Measurements from ENCODE around the gene ISG20. TPM values are rescaled to one million over a fixed set of nuclear protein-coding genes. Genes with fewer than 3 reads are reported as not detected.

ISG20 gene
- total RNA-seq, 1 donor from 2014 or later, result 15.9 TPM

- Histone ChIP-seq H3K36me3 (ENCODE audit: insufficient read depth, low read length) (peaks cover 31% of the 10 kb centered on the region), H3K4me1 (ENCODE audit: insufficient read depth, low read length) (peaks cover 40% of the 10 kb centered on the region), H3K27me3 (ENCODE audit: insufficient read depth, low read length) (no peaks in the 10 kb centered on the region), H4K20me1 (ENCODE audit: insufficient read depth, low read length) (peaks cover 69% of the 10 kb centered on the region), H2AFZ (ENCODE audit: low read depth, low read length) (no peak overlapping the region), H3K9ac (ENCODE audit: low read length) (peak overlapping the region; percentile 98), H3K4me3 (ENCODE audit: insufficient read depth, low read depth, low read length) (peak overlapping the region; percentile 86), H3K27ac (ENCODE audit: low read depth, low read length) (peak overlapping the region; percentile 99), H3K4me2 (ENCODE audit: low read length) (peak overlapping the region; percentile 88), H3K9me3 (ENCODE audit: insufficient read depth, low read depth, low read length) (no peaks in the 10 kb centered on the region), H3K79me2 (ENCODE audit: insufficient read depth, low read length) (peaks cover 79% of the 10 kb centered on the region)
- no peak for FAIRE-seq
- Mint-ChIP-seq H3K27ac (ENCODE audit: unreplicated experiment) (peak overlapping the region; percentile 94), H3K36me3 (ENCODE audit: low read depth, unreplicated experiment) (peaks cover 11% of the 10 kb centered on the region), H3K9me3 (ENCODE audit: unreplicated experiment) (no peaks in the 10 kb centered on the region), H3K4me1 (ENCODE audit: low read depth, unreplicated experiment) (peaks cover 28% of the 10 kb centered on the region), H3K27me3 (ENCODE audit: low read depth, unreplicated experiment) (no peaks in the 10 kb centered on the region), H3K4me3 (ENCODE audit: unreplicated experiment) (peak overlapping the region; percentile 97)
- DNase-seq (ENCODE audit: low read depth), result no peak
- no peak for TF ChIP-seq EZH2 (IDR thresholded peaks at IDR 0.05; ENCODE audit: insufficient read depth, low read length)
- TF ChIP-seq CTCF (IDR thresholded peaks at IDR 0.05; ENCODE audit: insufficient read depth, low read depth, low read length), result no peak
Measured at GRCh38 chr15:88623632-88624031, 15.2 kb upstream of the ISG20 start.

GRCh38 chr15:88624156-88624970 lies 14.5 kb upstream of the ISG20 start:
- DNase-seq (ENCODE audit: low read depth), result no peak
- peaks cover 37% of the 10 kb centered on the region for H3K36me3 ChIP-seq (ENCODE audit: insufficient read depth, low read length)
- TF ChIP-seq EZH2 (IDR thresholded peaks at IDR 0.05; ENCODE audit: insufficient read depth, low read length) (no peak), CTCF (IDR thresholded peaks at IDR 0.05; ENCODE audit: insufficient read depth, low read depth, low read length) (peak; percentile 31)
- H3K4me1 ChIP-seq (ENCODE audit: insufficient read depth, low read length), result peaks cover 40% of the 10 kb centered on the region
- H3K27me3 Mint-ChIP-seq (ENCODE audit: low read depth, unreplicated experiment), result no peaks in the 10 kb centered on the region
- peaks cover 17% of the 10 kb centered on the region for H3K36me3 Mint-ChIP-seq (ENCODE audit: low read depth, unreplicated experiment)
- peak overlapping the region; percentile 99 for H3K27ac ChIP-seq (ENCODE audit: low read depth, low read length)
- peak overlapping the region; percentile 97 for H3K4me3 Mint-ChIP-seq (ENCODE audit: unreplicated experiment)
- H3K79me2 ChIP-seq (ENCODE audit: insufficient read depth, low read length), result peaks cover 86% of the 10 kb centered on the region
- H3K4me2 ChIP-seq (ENCODE audit: low read length), result peak overlapping the region; percentile 88
- H3K9ac ChIP-seq (ENCODE audit: low read length), result peak overlapping the region; percentile 98
- H3K27ac Mint-ChIP-seq (ENCODE audit: unreplicated experiment), result peak overlapping the region; percentile 94
- no peaks in the 10 kb centered on the region for H3K9me3 Mint-ChIP-seq (ENCODE audit: unreplicated experiment)
- peaks cover 76% of the 10 kb centered on the region for H4K20me1 ChIP-seq (ENCODE audit: insufficient read depth, low read length)
- no peaks in the 10 kb centered on the region for H3K9me3 ChIP-seq (ENCODE audit: insufficient read depth, low read depth, low read length)
- H3K4me3 ChIP-seq (ENCODE audit: insufficient read depth, low read depth, low read length), result peak overlapping the region; percentile 86
- no peak overlapping the region for H2AFZ ChIP-seq (ENCODE audit: low read depth, low read length)
- no peak for FAIRE-seq
- H3K27me3 ChIP-seq (ENCODE audit: insufficient read depth, low read length), result no peaks in the 10 kb centered on the region
- H3K4me1 Mint-ChIP-seq (ENCODE audit: low read depth, unreplicated experiment), result peaks cover 28% of the 10 kb centered on the region
